HG03280 (cell line): Measurements from ENCODE around the gene CHRNB2.

Experiments
- ATAC-seq: cut with Tn5 transposase; IDR thresholded peaks from one replicate; pipeline ENCODE4 v1.9.1; 2021; ENCODE audit warnings: mild to moderate bottlenecking, moderate library complexity; ENCODE audit not compliant: unreplicated experiment

The CHRNB2 gene

GRCh38 chr1:154629061-154629674, 61.6 kb downstream of the CHRNB2 start:
- no peak for ATAC-seq
